Fibroblast of lung (primary cell): ENCODE measurements around the gene CRP. TPM values are rescaled to one million over a fixed set of nuclear protein-coding genes. Genes with fewer than 3 reads are reported as not detected.

Source experiments
- DNase-seq, 2 donors: peaks; one replicate each; pipeline versions ENCODE4 v3.0.0 to v3.0.0-alpha.2; 2010; ENCODE audit warnings: low read depth in 2 of 2
- H2AFZ ChIP-seq: 2 replicates; pipeline ENCODE4 v1.5.1; 2012; ENCODE audit warnings: low read length, control low read depth, inconsistent platforms
- H3K27ac ChIP-seq: 2 replicates; pipeline ENCODE4 v1.5.1; 2011; ENCODE audit warnings: low read length, control low read depth; ENCODE audit not compliant: insufficient read depth
- H3K27me3 ChIP-seq: 2 replicates; pipeline ENCODE4 v1.5.1; 2011; ENCODE audit warnings: mild to moderate bottlenecking, low read length; ENCODE audit not compliant: control insufficient read depth, insufficient read depth
- H3K36me3 ChIP-seq: 2 replicates; pipeline ENCODE4 v1.5.1; 2011; ENCODE audit warnings: low read length; ENCODE audit not compliant: control insufficient read depth, insufficient read depth
- H3K4me1 ChIP-seq: 2 replicates; pipeline ENCODE4 v1.5.1; 2011; ENCODE audit warnings: low read length; ENCODE audit not compliant: control insufficient read depth, insufficient read depth; ENCODE audit errors: extremely low read depth
- H3K4me2 ChIP-seq: 2 replicates; pipeline ENCODE4 v1.5.1; 2011; ENCODE audit warnings: low read length, control low read depth; ENCODE audit not compliant: insufficient read depth; ENCODE audit errors: extremely low read depth
- H3K4me3 ChIP-seq, 4 experiments: fragments of 200-600 bp in 1 of 4; sonication (generic) in 1 of 4; replicated peaks in 1 of 4; 2 replicates each; pipeline ENCODE4 v1.5.1; 2011 to 2016; ENCODE audit warnings: low read length in 4 of 4, low read depth in 3 of 4, mild to moderate bottlenecking in 3 of 4, control low read depth in 2 of 4, inconsistent platforms in 1 of 4, mixed read lengths in 1 of 4; ENCODE audit not compliant: insufficient read depth in 1 of 4; ENCODE audit errors: control extremely low read depth in 1 of 4
- H3K79me2 ChIP-seq: 2 replicates; pipeline ENCODE4 v1.5.1; 2012; ENCODE audit warnings: mild to moderate bottlenecking, low read length, inconsistent platforms; ENCODE audit not compliant: control insufficient read depth, insufficient read depth
- H3K9ac ChIP-seq: 2 replicates; pipeline ENCODE4 v1.5.1; 2011; ENCODE audit warnings: mild to moderate bottlenecking, low read length, control low read depth; ENCODE audit not compliant: insufficient read depth
- H3K9me3 ChIP-seq: 2 replicates; pipeline ENCODE4 v1.5.1; 2012; ENCODE audit warnings: low read depth, low read length; ENCODE audit not compliant: control insufficient read depth, insufficient read depth
- H4K20me1 ChIP-seq: 2 replicates; pipeline ENCODE4 v1.5.1; 2011; ENCODE audit warnings: low read length; ENCODE audit not compliant: control insufficient read depth, insufficient read depth; ENCODE audit errors: extremely low read depth
- EZH2 ChIP-seq: IDR thresholded peaks from 2 replicates; pipeline ENCODE4 v1.5.1; 2012; ENCODE audit warnings: low read length, control low read depth, mild to moderate bottlenecking; ENCODE audit errors: missing control alignments
- polyA plus RNA-seq, 2 donors: library from polyadenylated mRNA; depleted of rRNA in 1 of 2; stranded (reverse) in 1 of 2; unstranded in 1 of 2; fragments of >200 nt; gene quantifications; 2 replicates each; pipeline ENCODE4 v1.2.1, GENCODE V29; 2011 to 2012; ENCODE audit warnings: missing spikeins in 1 of 2
- total RNA-seq: library from RNA; depleted of rRNA; stranded (reverse); fragments of >200 nt; gene quantifications from 2 replicates; pipeline ENCODE4 v1.2.1, GENCODE V29; 2014
- TF ChIP-seq, protein P1 (sequence below), 2 donors: IDR thresholded peaks in 1 of 2; conservative IDR thresholded peaks in 1 of 2; 1 replicate in 1 of 2; 2 replicates in 1 of 2; pipeline ENCODE4 v1.5.1; 2011 to 2012; ENCODE audit warnings: low read length in 2 of 2, control low read depth in 1 of 2, inconsistent platforms in 1 of 2, low read depth in 1 of 2, mild to moderate bottlenecking in 1 of 2

Gene CRP
- total and polyA plus RNA-seq, 2 donors (not counting 1 experiment from before 2014, with no cell fraction given): not detected

DNA sequence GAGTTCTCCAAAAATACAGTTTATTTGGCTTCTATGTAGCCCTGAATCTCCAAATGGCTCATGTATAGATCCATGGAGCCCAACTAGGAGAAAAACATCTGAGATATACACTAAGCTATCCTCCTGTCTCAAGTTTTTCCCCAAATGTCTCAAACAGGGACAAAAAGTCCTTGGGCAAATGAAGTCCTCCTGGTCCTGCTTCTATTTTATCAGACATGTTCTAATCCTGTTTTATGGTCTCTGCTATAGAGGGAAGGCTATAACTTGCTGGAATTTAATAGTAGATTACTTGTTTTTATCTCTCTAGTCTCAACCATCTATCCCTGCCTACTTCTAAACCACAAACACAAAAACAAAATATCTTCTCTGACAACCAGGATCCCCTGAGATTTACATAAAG, 26.9 kb downstream of the CRP start:
- Histone ChIP-seq H3K4me3 (no peak overlapping the region), H3K9me3 (no peaks in the 10 kb centered on the region), H3K4me2 (no peak overlapping the region), H2AFZ (no peak overlapping the region), H3K27me3 (no peaks in the 10 kb centered on the region), H3K4me1 (no peaks in the 10 kb centered on the region), H3K9ac (no peak overlapping the region), H4K20me1 (no peaks in the 10 kb centered on the region), H3K27ac (no peak overlapping the region), H3K79me2 (no peaks in the 10 kb centered on the region), H3K36me3 (no peaks in the 10 kb centered on the region)
- no peak for DNase-seq
- TF ChIP-seq, protein P1, sequence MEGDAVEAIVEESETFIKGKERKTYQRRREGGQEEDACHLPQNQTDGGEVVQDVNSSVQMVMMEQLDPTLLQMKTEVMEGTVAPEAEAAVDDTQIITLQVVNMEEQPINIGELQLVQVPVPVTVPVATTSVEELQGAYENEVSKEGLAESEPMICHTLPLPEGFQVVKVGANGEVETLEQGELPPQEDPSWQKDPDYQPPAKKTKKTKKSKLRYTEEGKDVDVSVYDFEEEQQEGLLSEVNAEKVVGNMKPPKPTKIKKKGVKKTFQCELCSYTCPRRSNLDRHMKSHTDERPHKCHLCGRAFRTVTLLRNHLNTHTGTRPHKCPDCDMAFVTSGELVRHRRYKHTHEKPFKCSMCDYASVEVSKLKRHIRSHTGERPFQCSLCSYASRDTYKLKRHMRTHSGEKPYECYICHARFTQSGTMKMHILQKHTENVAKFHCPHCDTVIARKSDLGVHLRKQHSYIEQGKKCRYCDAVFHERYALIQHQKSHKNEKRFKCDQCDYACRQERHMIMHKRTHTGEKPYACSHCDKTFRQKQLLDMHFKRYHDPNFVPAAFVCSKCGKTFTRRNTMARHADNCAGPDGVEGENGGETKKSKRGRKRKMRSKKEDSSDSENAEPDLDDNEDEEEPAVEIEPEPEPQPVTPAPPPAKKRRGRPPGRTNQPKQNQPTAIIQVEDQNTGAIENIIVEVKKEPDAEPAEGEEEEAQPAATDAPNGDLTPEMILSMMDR (conservative IDR thresholded peaks at IDR 0.05 in 1 of 2, IDR thresholded peaks at IDR 0.05 in 1 of 2; ENCODE audit: low read depth in 1 of 2, low read length in 2 of 2): no peak
- no peak for TF ChIP-seq EZH2

DNA sequence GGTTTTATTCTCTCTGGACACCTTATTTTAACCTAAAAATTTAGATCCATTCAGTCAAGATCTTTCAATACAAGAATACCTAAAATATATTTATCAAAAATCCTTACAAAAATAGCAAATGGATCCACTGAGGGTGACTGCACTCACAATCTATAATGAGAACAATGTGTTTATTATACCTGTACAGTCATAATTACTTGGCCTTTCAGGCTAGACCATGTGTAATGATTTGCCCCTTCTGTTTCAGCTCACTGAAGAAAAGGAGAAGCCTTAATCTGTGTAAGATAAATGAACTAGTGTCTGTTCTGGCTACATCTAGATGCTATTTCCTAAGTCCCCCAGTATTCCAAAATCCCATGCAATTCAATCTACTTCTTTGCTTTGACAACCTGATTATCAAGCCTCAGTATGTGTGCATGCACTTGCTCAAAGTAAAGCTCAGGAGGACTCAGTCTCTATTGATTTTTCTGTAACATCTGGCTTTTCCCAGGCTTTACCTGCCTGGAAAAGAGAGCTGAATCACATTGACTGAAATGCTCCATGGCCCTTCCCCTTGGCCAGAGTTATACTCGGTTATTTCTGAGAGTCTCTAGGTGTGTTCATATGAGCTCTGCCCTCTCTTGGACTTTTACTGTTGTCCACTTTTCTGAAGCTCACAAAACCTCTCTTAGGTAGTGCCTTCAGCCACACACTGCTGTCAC, 27.6 kb downstream of the CRP start:
- H3K36me3 ChIP-seq: no peaks in the 10 kb centered on the region
- TF ChIP-seq, protein P1 (conservative IDR thresholded peaks at IDR 0.05 in 1 of 2, IDR thresholded peaks at IDR 0.05 in 1 of 2; ENCODE audit: low read depth in 1 of 2, low read length in 2 of 2): no peak
- no peak for TF ChIP-seq EZH2
- H3K9me3 ChIP-seq: no peaks in the 10 kb centered on the region
- no peak overlapping the region for H2AFZ ChIP-seq
- H3K9ac ChIP-seq: no peak overlapping the region
- H3K79me2 ChIP-seq: no peaks in the 10 kb centered on the region
- H3K27me3 ChIP-seq: no peaks in the 10 kb centered on the region
- H3K4me3 ChIP-seq: no peak overlapping the region
- no peaks in the 10 kb centered on the region for H4K20me1 ChIP-seq
- H3K4me2 ChIP-seq: no peak overlapping the region
- no peaks in the 10 kb centered on the region for H3K4me1 ChIP-seq
- no peak overlapping the region for H3K27ac ChIP-seq
- DNase-seq: no peak

DNA sequence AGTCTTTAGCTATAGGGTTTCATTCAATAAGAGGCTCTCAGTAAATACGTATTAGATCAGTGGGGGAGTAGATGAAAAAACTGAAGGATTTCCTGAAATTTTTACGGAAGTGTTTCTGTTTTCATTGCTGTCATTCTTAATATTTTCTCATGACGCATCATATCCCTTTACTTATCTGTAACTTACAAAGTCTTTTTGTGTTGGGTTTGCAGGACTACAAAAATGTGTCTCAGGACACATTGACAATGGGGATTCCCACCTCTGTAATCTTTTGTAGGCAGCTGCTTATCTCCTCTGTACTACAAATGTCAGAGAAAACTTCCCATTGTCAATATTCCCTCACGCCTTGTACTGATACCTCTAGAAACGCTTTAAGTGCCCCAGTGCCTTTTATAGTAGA, 35.5 kb downstream of the CRP start:
- no peak for TF ChIP-seq EZH2
- TF ChIP-seq, protein P1 (conservative IDR thresholded peaks at IDR 0.05 in 1 of 2, IDR thresholded peaks at IDR 0.05 in 1 of 2; ENCODE audit: low read depth in 1 of 2, low read length in 2 of 2): no peak
- no peak overlapping the region for H2AFZ ChIP-seq

More for the DNA sequence above, 35.5 kb downstream of the CRP start:
- no peak overlapping the region for H3K27ac ChIP-seq
- H3K9ac ChIP-seq: no peak overlapping the region
- H3K4me1 ChIP-seq: no peaks in the 10 kb centered on the region
- H3K27me3 ChIP-seq: no peaks in the 10 kb centered on the region
- DNase-seq: no peak
- H3K4me2 ChIP-seq: no peak overlapping the region
- no peaks in the 10 kb centered on the region for H3K36me3 ChIP-seq
- H4K20me1 ChIP-seq: no peaks in the 10 kb centered on the region
- H3K9me3 ChIP-seq: no peaks in the 10 kb centered on the region
- no peaks in the 10 kb centered on the region for H3K79me2 ChIP-seq
- no peak overlapping the region for H3K4me3 ChIP-seq
